ENCODE results near the gene OLFM2. TPM values are rescaled to one million over a fixed set of nuclear protein-coding genes. Genes with fewer than 3 reads are reported as not detected.

Gene OLFM2
- total RNA-seq, 1 experiment from 2014 or later = 19.9 TPM

DNA sequence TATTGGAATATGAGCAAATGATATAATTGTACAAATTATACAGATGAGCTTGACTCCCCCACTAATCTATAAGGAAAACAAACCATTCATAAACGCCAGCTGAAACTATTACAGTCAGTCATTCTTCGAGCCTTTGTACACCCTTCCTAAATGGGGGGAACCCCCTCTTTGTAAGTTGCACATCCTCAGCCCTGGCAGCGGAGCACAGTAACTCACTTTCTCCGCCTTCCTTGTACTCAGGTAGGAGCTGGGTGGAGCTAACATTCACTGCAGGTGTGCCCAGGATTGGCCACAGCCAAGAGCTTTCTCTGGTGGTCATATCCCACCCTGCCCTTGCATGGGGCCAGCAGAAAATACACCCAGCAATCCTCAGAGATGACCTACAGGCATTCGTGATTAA is 72.6 kb downstream of the OLFM2 start:
- ChIA-PET POLR2A (no interaction called here), RAD21 (ENCODE audit: low non-redundant PET in 1 of 2, low total read pairs in 2 of 2, uncharacterized antibody in 2 of 2, unreplicated experiment in 2 of 2) (no interaction called here), CTCF (no interaction called here)
- H3K9me2 ChIP-seq (ENCODE audit: insufficient read depth) = no peaks in the 10 kb centered on the region
- H3K27ac ChIP-seq (ENCODE audit: low read depth, low read length) = no peak overlapping the region
- no peak overlapping the region for H2AFZ ChIP-seq (ENCODE audit: low read depth, low read length, poor library complexity, severe bottlenecking)
- H3K36me3 ChIP-seq (ENCODE audit: control insufficient read depth in 1 of 2, insufficient read depth in 2 of 2, low read length in 2 of 2) = no peaks in the 10 kb centered on the region
- TF ChIP-seq JUND (IDR thresholded peaks at IDR 0.05) = no peak
- no peak for TF ChIP-seq FOSL1 (IDR thresholded peaks at IDR 0.05; ENCODE audit: low read depth)
- TF ChIP-seq SRF (IDR thresholded peaks at IDR 0.05; ENCODE audit: low read depth) = no peak
- TF ChIP-seq RAD21 (IDR thresholded peaks at IDR 0.05; ENCODE audit: low read depth) = no peak
- TF ChIP-seq TCF7L2 (IDR thresholded peaks at IDR 0.05; ENCODE audit: borderline replicate concordance, extremely low read depth, insufficient read depth, insufficient read length) = no peak
- TF ChIP-seq, protein P1, sequence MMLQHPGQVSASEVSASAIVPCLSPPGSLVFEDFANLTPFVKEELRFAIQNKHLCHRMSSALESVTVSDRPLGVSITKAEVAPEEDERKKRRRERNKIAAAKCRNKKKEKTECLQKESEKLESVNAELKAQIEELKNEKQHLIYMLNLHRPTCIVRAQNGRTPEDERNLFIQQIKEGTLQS (IDR thresholded peaks at IDR 0.05) = no peak
- TF ChIP-seq EZH2phosphoT487 (IDR thresholded peaks at IDR 0.05; ENCODE audit: borderline replicate concordance) = no peak
- TF ChIP-seq CBX3 (IDR thresholded peaks at IDR 0.05; ENCODE audit: low read depth) = no peak
- no peak for TF ChIP-seq SIN3A (IDR thresholded peaks at IDR 0.05; ENCODE audit: low read depth)
- TF ChIP-seq, protein P2, sequence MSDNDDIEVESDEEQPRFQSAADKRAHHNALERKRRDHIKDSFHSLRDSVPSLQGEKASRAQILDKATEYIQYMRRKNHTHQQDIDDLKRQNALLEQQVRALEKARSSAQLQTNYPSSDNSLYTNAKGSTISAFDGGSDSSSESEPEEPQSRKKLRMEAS (IDR thresholded peaks at IDR 0.05) = no peak
- TF ChIP-seq, protein P3, sequence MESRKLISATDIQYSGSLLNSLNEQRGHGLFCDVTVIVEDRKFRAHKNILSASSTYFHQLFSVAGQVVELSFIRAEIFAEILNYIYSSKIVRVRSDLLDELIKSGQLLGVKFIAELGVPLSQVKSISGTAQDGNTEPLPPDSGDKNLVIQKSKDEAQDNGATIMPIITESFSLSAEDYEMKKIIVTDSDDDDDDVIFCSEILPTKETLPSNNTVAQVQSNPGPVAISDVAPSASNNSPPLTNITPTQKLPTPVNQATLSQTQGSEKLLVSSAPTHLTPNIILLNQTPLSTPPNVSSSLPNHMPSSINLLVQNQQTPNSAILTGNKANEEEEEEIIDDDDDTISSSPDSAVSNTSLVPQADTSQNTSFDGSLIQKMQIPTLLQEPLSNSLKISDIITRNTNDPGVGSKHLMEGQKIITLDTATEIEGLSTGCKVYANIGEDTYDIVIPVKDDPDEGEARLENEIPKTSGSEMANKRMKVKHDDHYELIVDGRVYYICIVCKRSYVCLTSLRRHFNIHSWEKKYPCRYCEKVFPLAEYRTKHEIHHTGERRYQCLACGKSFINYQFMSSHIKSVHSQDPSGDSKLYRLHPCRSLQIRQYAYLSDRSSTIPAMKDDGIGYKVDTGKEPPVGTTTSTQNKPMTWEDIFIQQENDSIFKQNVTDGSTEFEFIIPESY (IDR thresholded peaks at IDR 0.05; ENCODE audit: extremely low read depth, insufficient replicate concordance, low read length) = no peak
- no peak for TF ChIP-seq POLR2A (IDR thresholded peaks at IDR 0.05; ENCODE audit: borderline replicate concordance, extremely low read depth, insufficient read depth, insufficient read length)
- no peak for TF ChIP-seq YY1 (IDR thresholded peaks at IDR 0.05; ENCODE audit: extremely low read depth, insufficient replicate concordance, low read depth, low read length)
- TF ChIP-seq EGR1 (IDR thresholded peaks at IDR 0.05; ENCODE audit: low read depth) = no peak
- no peak for TF ChIP-seq ELF1 (IDR thresholded peaks at IDR 0.05; ENCODE audit: borderline replicate concordance, low read depth)
- no peak for TF ChIP-seq ZNF274 (IDR thresholded peaks at IDR 0.05; ENCODE audit: low read depth, low read length)
- H3K9me3 ChIP-seq (ENCODE audit: control insufficient read depth in 1 of 2, insufficient read depth in 1 of 2, low read depth in 1 of 2, low read length in 2 of 2) = no peaks in the 10 kb centered on the region
- H3K4me1 ChIP-seq (ENCODE audit: control insufficient read depth in 1 of 2, insufficient read depth in 2 of 2, low read length in 2 of 2) = peaks cover 0 to 5% of the 10 kb centered on the region in 2 experiments; a peak in 2 of 4 replicates
- no peak for DNase-seq (ENCODE audit: low read depth, low spot score)
- H3K79me2 ChIP-seq (ENCODE audit: insufficient read depth, low read length) = no peaks in the 10 kb centered on the region
- H3K27me3 ChIP-seq (ENCODE audit: insufficient read depth, low read length) = no peaks in the 10 kb centered on the region
- no peaks in the 10 kb centered on the region for H4K20me1 ChIP-seq (ENCODE audit: insufficient read depth)
- no peak overlapping the region for H3K4me2 ChIP-seq (ENCODE audit: low read length)
- no peak overlapping the region for H3K9ac ChIP-seq (ENCODE audit: low read length)
- intact Hi-C loops (cut with micrococcal nuclease) = no loop called here
- no TSS peak for BruUV-seq (replicated peaks)
- no peak overlapping the region for H3K4me3 ChIP-seq (replicated peaks in 1 of 2; ENCODE audit: low read depth in 1 of 2, low read length in 2 of 2)
- ATAC-seq = no peak
